Right lobe of liver (tissue), 6 donors: ENCODE data around the gene MACROD1. TPM values are rescaled to one million over a fixed set of nuclear protein-coding genes. Genes with fewer than 3 reads are reported as not detected.

Experiments used
- ATAC-seq, 4 donors: fragments of 200-7000 bp; cut with Tn5 transposase; one replicate each; pipeline ENCODE4 v1.9.1; 2020; ENCODE audit warnings: mild to moderate bottlenecking in 4 of 4, moderate library complexity in 4 of 4
- DNase-seq, 3 donors: peaks; one replicate each; pipeline ENCODE4 v3.0.0-alpha.2; 2020
- H3K27ac ChIP-seq, 3 donors: fragments of 200-600 bp; one replicate each; pipeline ENCODE4 v1.8.0; 2022
- H3K27me3 ChIP-seq, 2 donors: fragments of 200-600 bp; one replicate each; pipeline ENCODE4 v1.8.0; 2022
- H3K36me3 ChIP-seq, 4 donors: fragments of 200-600 bp; sonication (generic) in 1 of 4; one replicate each; pipeline versions ENCODE4 v1.5.1 to v1.8.0; 2017 to 2022; ENCODE audit warnings: control low read depth in 1 of 4
- H3K4me1 ChIP-seq, 4 donors: fragments of 200-600 bp; sonication (generic) in 1 of 4; one replicate each; pipeline versions ENCODE4 v1.5.1 to v1.8.0; 2017 to 2022; ENCODE audit warnings: control low read depth in 1 of 4
- H3K4me3 ChIP-seq, 3 donors: fragments of 200-600 bp; one replicate each; pipeline ENCODE4 v1.8.0; 2022
- H3K9me3 ChIP-seq, 4 donors: fragments of 200-600 bp; sonication (generic) in 1 of 4; one replicate each; pipeline versions ENCODE4 v1.5.1 to v1.8.0; 2017 to 2022; ENCODE audit warnings: control low read depth in 1 of 4
- CTCF ChIP-seq, 4 donors: fragments of 200-600 bp in 3 of 4; fragments of 450-650 bp in 1 of 4; IDR thresholded peaks; one replicate each; pipeline versions ENCODE4 v1.5.1 to v1.8.0; 2016 to 2022; ENCODE audit warnings: antibody characterized with exemption in 4 of 4, mild to moderate bottlenecking in 2 of 4
- POLR2A ChIP-seq: fragments of 450-650 bp; IDR thresholded peaks from one replicate; pipeline ENCODE4 v1.6.1; 2017; ENCODE audit warnings: antibody characterized with exemption, mild to moderate bottlenecking
- WGBS: methylation state at CpG from one replicate; pipeline ENCODE4 v1.1.6; 2018; ENCODE audit warnings: low coverage, low lambda C conversion rate; ENCODE audit not compliant: insufficient coverage; ENCODE audit errors: missing lambda C conversion rate; 5-methylcytosine and 5-hydroxymethylcytosine counted together
- intact Hi-C, 2 donors: fragments of 100-400 bp; cut with DNase I; formaldehyde crosslinking; loops; one replicate each; pipeline versions ENCODE4 v1.11.2 to v1.14.1; 2022
- total RNA-seq, 6 experiments: library from RNA; depleted of rRNA in 2 of 6; stranded (reverse); fragments of >200 nt in 2 of 6; fragmentation: NEBNext Ultra II Directional in 3 of 6; extraction: Animal tissue kit (Norgen Biotek cat#: 25700) in 3 of 6; gene quantifications; one replicate each; pipeline versions ENCODE4 v1.1.0 to v1.2.4, GENCODE V29; 2016 to 2023
- donor health status: DM: no; HTN: yes; CAD: no.
- donor health status: DM: no; HTN: no; CAD: no.
- donor health status: DM: no; HTN: no; CAD: no.
- donor health status: DM: no; HTN: yes; CAD: no.
- donor health status: DM: no; HTN: yes; CAD: no.

MACROD1 gene
- total RNA-seq, 6 experiments from 2014 or later = 12.3 to 219 (median 27.8) TPM

- ATAC-seq = no peak
- Histone ChIP-seq H3K27ac (no peak overlapping the region), H3K27me3 (no peaks in the 10 kb centered on the region), H3K36me3 (no peaks in the 10 kb centered on the region), H3K4me1 (no peaks in the 10 kb centered on the region), H3K4me3 (no peak overlapping the region), H3K9me3 (no peaks in the 10 kb centered on the region)
- TF ChIP-seq POLR2A (no peak), CTCF (IDR thresholded peaks at IDR 0.05) (no peak)
- intact Hi-C loops = no loop called here
- WGBS = 95% methylated on average over 7 of the region's 11 CpGs
- no peak for DNase-seq
Measured at GRCh38 chr11:64014356-64014755, 151.6 kb downstream of the MACROD1 start.

- no peak overlapping the region for H3K27ac ChIP-seq
- peak in 2 of 4 donors; percentile 4 to 9 for ATAC-seq
- no peak overlapping the region for H3K4me3 ChIP-seq
- no peaks in the 10 kb centered on the region for H3K36me3 ChIP-seq
- DNase-seq = no peak
- intact Hi-C loops = no loop called here
- WGBS = 93% methylated on average over 5 of the region's 16 CpGs
- no peaks in the 10 kb centered on the region for H3K9me3 ChIP-seq
- peaks cover 0 to 5% (median under 1%) of the 10 kb centered on the region in 4 donors for H3K4me1 ChIP-seq
- no peak for TF ChIP-seq POLR2A
- H3K27me3 ChIP-seq = no peaks in the 10 kb centered on the region
Measured at GRCh38 chr11:64013141-64013896, 152.6 kb downstream of the MACROD1 start.

- DNase-seq (no peak), ATAC-seq (no peak)
- 100% methylated on average over 6 of the region's 8 CpGs for WGBS
- intact Hi-C loops = no loop called here
- Histone ChIP-seq H3K4me3 (no peak overlapping the region), H3K27ac (no peak overlapping the region), H3K36me3 (no peaks in the 10 kb centered on the region), H3K27me3 (no peaks in the 10 kb centered on the region), H3K4me1 (peaks cover 0 to 10% (median 3%) of the 10 kb centered on the region in 4 donors), H3K9me3 (no peaks in the 10 kb centered on the region)
- TF ChIP-seq CTCF (IDR thresholded peaks at IDR 0.05) (no peak), POLR2A (no peak)
Measured at GRCh38 chr11:64011371-64011770, 154.5 kb downstream of the MACROD1 start.

- 100% methylated on average over 1 of the region's 2 CpGs for whole genome bisulfite sequencing
- Histone ChIP-seq H3K4me3 (no peak overlapping the region), H3K27ac (no peak overlapping the region), H3K27me3 (no peaks in the 10 kb centered on the region), H3K36me3 (no peaks in the 10 kb centered on the region), H3K9me3 (no peaks in the 10 kb centered on the region), H3K4me1 (peaks cover 0 to 10% (median 3%) of the 10 kb centered on the region in 4 donors)
- ATAC-seq (no peak), DNase-seq (no peak)
- no peak for TF ChIP-seq CTCF (IDR thresholded peaks at IDR 0.05)
- no peak for TF ChIP-seq POLR2A
- intact Hi-C loops = no loop called here
Measured at GRCh38 chr11:64010783-64011182, 155.1 kb downstream of the MACROD1 start.

GRCh38 chr11:64009710-64010109, 156.2 kb downstream of the MACROD1 start:
- TF ChIP-seq CTCF (IDR thresholded peaks at IDR 0.05) (no peak), POLR2A (no peak)
- Histone ChIP-seq H3K4me1 (peaks cover 0 to 10% (median 3%) of the 10 kb centered on the region in 4 donors), H3K9me3 (no peaks in the 10 kb centered on the region), H3K27me3 (no peaks in the 10 kb centered on the region), H3K36me3 (no peaks in the 10 kb centered on the region), H3K4me3 (no peak overlapping the region), H3K27ac (no peak overlapping the region)
- intact Hi-C loops = no loop called here
- DNase-seq (no peak), ATAC-seq (no peak)
- 100% methylated on average over 4 of the region's 8 CpGs for WGBS
